ENCODE data around the gene NDUFA8. TPM values are rescaled to one million over a fixed set of nuclear protein-coding genes. Genes with fewer than 3 reads are reported as not detected.

The NDUFA8 gene
- total and polyA plus RNA-seq, 2 of the 4 experiments (the other 2 are of a cell fraction): 45.2 to 98.1 TPM

GRCh38 chr9:122201641-122202040, 42.1 kb upstream of the NDUFA8 start:
- TF ChIP-seq SMC3 (IDR thresholded peaks at IDR 0.05; ENCODE audit: low read depth, low read length) (no peak), BHLHE40 (IDR thresholded peaks at IDR 0.05; ENCODE audit: low read depth, low read length) (no peak), MAZ (IDR thresholded peaks at IDR 0.05; ENCODE audit: borderline replicate concordance, low read depth, low read length) (0 out of 2 replicates have a peak, but pooled peaks have one; percentile 0)
- Histone ChIP-seq H4K5ac (ENCODE audit: low read depth, low read length) (no peak overlapping the region), H3K18ac (ENCODE audit: low read depth, low read length) (no peak overlapping the region), H3K9me3 (ENCODE audit: control insufficient read depth, insufficient read depth, low read length) (no peaks in the 10 kb centered on the region), H2BK15ac (ENCODE audit: low read depth, low read length) (no peak overlapping the region), H3K14ac (replicated peaks; ENCODE audit: low read depth, low read length) (no peak overlapping the region), H2AFZ (replicated peaks; ENCODE audit: low read length, poor library complexity) (no peak overlapping the region), H2BK5ac (ENCODE audit: low read depth, low read length, poor library complexity, severe bottlenecking) (no peak overlapping the region), H2BK20ac (ENCODE audit: low read depth, low read length) (no peak overlapping the region), H2BK120ac (ENCODE audit: low read depth, low read length) (no peak overlapping the region), H3K9ac (ENCODE audit: low read depth, low read length) (no peak overlapping the region), H3K4me3 (ENCODE audit: insufficient read depth, low read depth, low read length) (no peak overlapping the region), H3K27me3 (ENCODE audit: control insufficient read depth, insufficient read depth, low read length) (peaks cover 16% of the 10 kb centered on the region), H3K9me1 (ENCODE audit: insufficient read depth, low read length) (no peaks in the 10 kb centered on the region; the same call in 1 of the 2 replicates), H3K27ac (ENCODE audit: insufficient read depth, low read length) (no peak overlapping the region), H3K4me2 (ENCODE audit: low read depth, low read length) (no peak overlapping the region), H3K4ac (ENCODE audit: low read depth, low read length) (no peak overlapping the region), H4K20me1 (ENCODE audit: insufficient read depth, low read length) (peaks cover 4% of the 10 kb centered on the region; the same call in 1 of the 2 replicates), H3K79me1 (ENCODE audit: low read depth in 1 of 2, low read length in 2 of 2) (no peaks in the 10 kb centered on the region), H2AK9ac (replicated peaks; ENCODE audit: low read depth, low read length, poor library complexity) (no peak overlapping the region), H3K56ac (ENCODE audit: extremely low read depth, insufficient read depth, low read length) (no peak overlapping the region), H3K36me3 (ENCODE audit: control insufficient read depth, insufficient read depth, low read length) (no peaks in the 10 kb centered on the region), H2AK5ac (ENCODE audit: low read depth, low read length) (no peak overlapping the region), H4K91ac (ENCODE audit: insufficient read depth, low read depth, low read length) (no peak overlapping the region), H3K23ac (ENCODE audit: low read depth, low read length) (no peak overlapping the region), H3K4me1 (ENCODE audit: control insufficient read depth, insufficient read depth, low read length) (peaks cover 8% of the 10 kb centered on the region; the same call in 1 of the 2 replicates), H4K8ac (ENCODE audit: low read depth in 2 of 2, low read length in 2 of 2) (no peak overlapping the region)
- POLR2A ChIA-PET (ENCODE audit: unreplicated experiment): no interaction called here
- peak; percentile 84 for ATAC-seq (ENCODE audit: low read depth)
- in situ Hi-C loops (cut with MboI; ENCODE audit: low sequenced_read_pairs): no loop called here
- dilution Hi-C loops (cut with HindIII; ENCODE audit: low sequenced_read_pairs, unreplicated experiment): no loop called here
- intact Hi-C loops (cut with micrococcal nuclease): no loop called here
- no CpG with 5 or more reads among the region's 1 CpG for WGBS, 2 experiments (ENCODE audit: extremely low coverage in 2 of 2, insufficient read length in 1 of 2)
- DNase-seq: peak; percentile 78
- BruUV-seq (replicated peaks): no TSS peak
- CTCF ChIA-PET: no interaction called here

Measured in IMR-90 (cell line).